Measurements from ENCODE around the gene CDH13. TPM values are rescaled to one million over a fixed set of nuclear protein-coding genes. Genes with fewer than 3 reads are reported as not detected.

The CDH13 gene
- total and polyA plus RNA-seq, 2 of the 8 experiments (the other 6 are each of a cell fraction or from before 2014, with no cell fraction given), result 2.3 to 2.4 TPM

DNA sequence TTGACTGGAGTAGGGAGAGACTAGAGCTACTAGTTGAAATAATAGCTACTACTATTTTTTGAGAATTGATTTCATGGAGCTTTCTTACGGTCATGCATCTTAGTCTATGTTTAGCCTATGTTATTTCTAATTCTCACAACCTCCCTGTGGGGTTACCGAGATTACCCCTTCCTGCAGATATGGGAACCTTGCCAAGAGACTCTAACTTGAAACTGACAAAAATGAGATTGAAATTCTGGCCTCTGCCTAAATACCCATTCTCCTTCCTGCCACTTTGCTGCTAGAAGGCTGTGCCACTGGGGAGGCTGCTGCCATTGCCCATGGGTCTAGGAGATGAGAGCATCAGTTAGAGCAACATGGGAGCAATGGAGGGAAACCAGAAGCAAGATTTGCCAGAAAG lies 410.3 kb downstream of the CDH13 start:
- Histone ChIP-seq H2AFZ (ENCODE audit: low read length) (no peak overlapping the region), H3K9ac (replicated peaks in 1 of 4; ENCODE audit: extremely low read depth in 1 of 4, low read depth in 3 of 4, low read length in 3 of 4) (no peak overlapping the region), H3K79me1 (ENCODE audit: low read depth, low read length) (no peaks in the 10 kb centered on the region), H3K9me3 (ENCODE audit: insufficient read depth in 2 of 2, low read depth in 1 of 2, low read length in 1 of 2) (no peaks in the 10 kb centered on the region), H3K27me3 (replicated peaks in 1 of 4; ENCODE audit: control insufficient read depth in 3 of 4, extremely low read depth in 1 of 4, insufficient read depth in 3 of 4, low read length in 3 of 4) (no peaks in the 10 kb centered on the region), H3K27ac (ENCODE audit: low read depth, low read length) (no peak overlapping the region), H3K23ac (ENCODE audit: insufficient read length) (no peak overlapping the region), H3K4me1 (replicated peaks in 1 of 4; ENCODE audit: control insufficient read depth in 3 of 4, insufficient read depth in 4 of 4, low read length in 3 of 4) (no peaks in the 10 kb centered on the region), H2BK15ac (ENCODE audit: low read length) (no peak overlapping the region), H4K8ac (ENCODE audit: extremely low read depth, insufficient read depth, low read length) (no peak overlapping the region), H2BK20ac (ENCODE audit: low read length) (no peak overlapping the region), H3K23me2 (ENCODE audit: low read depth, low read length) (no peaks in the 10 kb centered on the region), H3K56ac (replicated peaks; ENCODE audit: insufficient read length, low read depth, low read length) (no peak overlapping the region), H4K20me1 (replicated peaks in 1 of 2; ENCODE audit: control insufficient read depth in 1 of 2, insufficient read depth in 2 of 2, low read length in 2 of 2) (no peaks in the 10 kb centered on the region), H3K18ac (ENCODE audit: extremely low read depth, low read length) (no peak overlapping the region), H2BK5ac (ENCODE audit: low read depth, low read length) (no peak overlapping the region), H3K36me3 (ENCODE audit: control insufficient read depth in 2 of 4, insufficient read depth in 4 of 4, low read length in 3 of 4) (no peaks in the 10 kb centered on the region), H2BK12ac (ENCODE audit: low read depth, low read length) (no peak overlapping the region), H3K4ac (replicated peaks; ENCODE audit: insufficient read length, low read depth, low read length) (no peak overlapping the region), H2AK5ac (ENCODE audit: low read depth, low read length) (no peak overlapping the region), H2BK120ac (replicated peaks; ENCODE audit: low read depth, low read length) (no peak overlapping the region), H4K91ac (replicated peaks; ENCODE audit: insufficient read length, low read length) (no peak overlapping the region), H3K14ac (ENCODE audit: insufficient read length) (no peak overlapping the region), H3K79me2 (ENCODE audit: control insufficient read depth in 1 of 2, insufficient read depth in 2 of 2, low read length in 2 of 2) (no peaks in the 10 kb centered on the region), H3K4me2 (ENCODE audit: insufficient read depth in 1 of 2, low read depth in 2 of 2, low read length in 2 of 2) (no peak overlapping the region), H4K5ac (ENCODE audit: insufficient read length, low read depth, low read length) (no peak overlapping the region), H3K4me3 (ENCODE audit: extremely low read depth in 1 of 4, insufficient read depth in 2 of 4, low read depth in 3 of 4, low read length in 4 of 4) (no peak overlapping the region)
- POLR2A ChIA-PET (ENCODE audit: partially characterized antibody), result no interaction called here
- CTCF ChIA-PET (ENCODE audit: partially characterized antibody), result no interaction called here
- no peak for FAIRE-seq
- no peak for DNase-seq (ENCODE audit: low read depth in 1 of 2, low spot score in 2 of 2)
- 90% methylated on average over 2 of the region's 2 CpGs; no CpG with 5 or more reads in 1 of the 2 experiments for WGBS, 2 experiments (ENCODE audit: extremely low coverage in 1 of 2, insufficient coverage in 1 of 2, insufficient read length in 1 of 2, insufficient replicate concordance in 2 of 2, low coverage in 1 of 2, low lambda C conversion rate in 2 of 2, missing lambda C conversion rate in 1 of 2)
- TF ChIP-seq KDM4A (IDR thresholded peaks at IDR 0.05; ENCODE audit: low read depth, low read length, severe bottlenecking), result no peak
